GM12878 (cell line): ENCODE results near the gene TNNT2. TPM values are rescaled to one million over a fixed set of nuclear protein-coding genes. Genes with fewer than 3 reads are reported as not detected.

ENCODE experiments used
- ATAC-seq: fragments of 200-7000 bp; cut with Tn5 transposase; 3 replicates; pipeline ENCODE4 v1.9.1; 2020; ENCODE audit warnings: mild to moderate bottlenecking, moderate library complexity
- BruUV-seq: library from RNA; stranded (reverse); fragments of 400-500 nt; replicated peaks from 2 replicates; lab custom pipeline; 2021; lab: Mats Ljungman, UMichigan
- CTCF ChIA-PET: fragments of 300-600 bp; sonication (Branson Sonifier 250); formaldehyde crosslinking; extraction: SDS; loops from one replicate; lab custom pipeline; 2021; ENCODE audit warnings: inconsistent platforms; lab: Yijun Ruan, JAX
- POLR2A ChIA-PET: fragments of 350-600 bp; formaldehyde crosslinking; extraction: SDS; loops from one replicate; lab custom pipeline; 2021; ENCODE audit warnings: inconsistent platforms; lab: Charles Lee
- RAD21 ChIA-PET: fragments of 300-600 bp; sonication (Branson Sonifier 250); formaldehyde crosslinking; loops from one replicate; lab custom pipeline; 2023; ENCODE audit warnings: antibody characterized with exemption; ENCODE audit not compliant: unreplicated experiment; lab: Charles Lee
- SMC1A ChIA-PET: fragments of 300-600 bp; sonication (Branson Sonifier 250); formaldehyde crosslinking; loops from one replicate; lab custom pipeline; 2023; ENCODE audit not compliant: unreplicated experiment, uncharacterized antibody; lab: Charles Lee
- DNase-seq: peaks from one replicate; pipeline ENCODE4 v3.0.0-alpha.2; 2011; ENCODE audit warnings: low read depth, low spot score
- FAIRE-seq: peaks from 3 replicates; lab custom pipeline; 2011; peaks lifted over from hg19 to GRCh38; lab: Jason Lieb, UNC
- H2AFZ ChIP-seq: 2 replicates; pipeline ENCODE4 v1.6.0; 2011; ENCODE audit warnings: low read depth, low read length, control low read depth; ENCODE audit not compliant: control insufficient read depth
- H3K27ac ChIP-seq: 2 replicates; pipeline ENCODE4 v1.5.1; 2011; ENCODE audit warnings: control low read depth; ENCODE audit not compliant: control insufficient read depth, insufficient read depth
- H3K27me3 ChIP-seq, 2 experiments: replicated peaks in 1 of 2; 2 replicates each; pipeline versions ENCODE4 v1.6.0 to v1.6.1; 2011; ENCODE audit warnings: low read length in 1 of 2; ENCODE audit not compliant: control insufficient read depth in 2 of 2, insufficient read depth in 2 of 2
- H3K36me3 ChIP-seq, 2 experiments: 2 replicates each; pipeline ENCODE4 v1.5.1; 2011; ENCODE audit warnings: low read length in 1 of 2; ENCODE audit not compliant: control insufficient read depth in 2 of 2, insufficient read depth in 2 of 2
- H3K4me1 ChIP-seq: 2 replicates; pipeline ENCODE4 v1.6.1; 2011; ENCODE audit warnings: mild to moderate bottlenecking, low read length, moderate library complexity, mixed read lengths; ENCODE audit not compliant: control insufficient read depth, insufficient read depth
- H3K4me2 ChIP-seq: 2 replicates; pipeline ENCODE4 v1.6.0; 2011; ENCODE audit warnings: control low read depth; ENCODE audit not compliant: control insufficient read depth, insufficient read depth
- H3K4me3 ChIP-seq: fragments of 200-600 bp; sonication (generic); 2 replicates; pipeline ENCODE4 v1.5.1; 2016
- H3K79me2 ChIP-seq: 2 replicates; pipeline ENCODE4 v1.6.0; 2011; ENCODE audit warnings: low read length; ENCODE audit not compliant: control insufficient read depth, insufficient read depth
- H3K9ac ChIP-seq: 2 replicates; pipeline ENCODE4 v1.8.0; 2011; ENCODE audit warnings: low read length, control low read depth, mixed read lengths; ENCODE audit not compliant: control insufficient read depth, insufficient read depth
- H3K9me3 ChIP-seq: replicated peaks from 3 replicates; pipeline ENCODE4 v1.5.1; 2011; ENCODE audit warnings: mild to moderate bottlenecking, low read length; ENCODE audit not compliant: control insufficient read depth, insufficient read depth
- H4K20me1 ChIP-seq: 2 replicates; pipeline ENCODE4 v1.6.0; 2011; ENCODE audit not compliant: control insufficient read depth, insufficient read depth
- ASH2L ChIP-seq: fragments of 300-600, 200-600 bp; sonication (generic); IDR thresholded peaks from 2 replicates; pipeline ENCODE4 v1.6.1; 2017; ENCODE audit warnings: low read depth, mild to moderate bottlenecking, borderline replicate concordance
- BMI1 ChIP-seq: fragments of 450-650 bp; IDR thresholded peaks from 2 replicates; pipeline ENCODE4 v1.6.1; 2016; ENCODE audit warnings: mild to moderate bottlenecking, moderate library complexity, borderline replicate concordance
- DPF2 ChIP-seq: fragments of 450-650 bp; IDR thresholded peaks from 2 replicates; pipeline ENCODE4 v1.6.1; 2017; ENCODE audit warnings: mild to moderate bottlenecking
- ESRRA ChIP-seq: IDR thresholded peaks from 2 replicates; pipeline ENCODE4 v1.6.1; 2012; ENCODE audit warnings: mild to moderate bottlenecking, low read length, improper control_type of control experiment
- HCFC1 ChIP-seq: fragments of 150-350 bp; IDR thresholded peaks from 2 replicates; pipeline ENCODE4 v1.6.1; 2014; ENCODE audit warnings: low read length
- HDAC6 ChIP-seq: fragments of 200-600 bp; sonication (generic); IDR thresholded peaks from one replicate; pipeline ENCODE4 v1.8.0; 2017; ENCODE audit warnings: antibody characterized with exemption; ENCODE audit not compliant: unreplicated experiment
- IKZF2 ChIP-seq, 2 experiments: fragments of 450-650 bp; IDR thresholded peaks; 2 replicates each; pipeline ENCODE4 v1.6.1; 2017; ENCODE audit warnings: mild to moderate bottlenecking in 2 of 2, moderate library complexity in 2 of 2
- KDM1A ChIP-seq: fragments of 200-600 bp; sonication (generic); IDR thresholded peaks from 2 replicates; pipeline ENCODE4 v1.6.1; 2016; ENCODE audit warnings: borderline replicate concordance
- MEF2B ChIP-seq: fragments of 450-650 bp; IDR thresholded peaks from 2 replicates; pipeline ENCODE4 v1.6.1; 2018; ENCODE audit warnings: mild to moderate bottlenecking, moderate library complexity; ENCODE audit not compliant: partially characterized antibody, poor library complexity, severe bottlenecking
- MTA3 ChIP-seq: IDR thresholded peaks from 2 replicates; pipeline ENCODE4 v1.6.1; 2012; ENCODE audit warnings: low read length, inconsistent platforms, borderline replicate concordance
- NFYA ChIP-seq: IDR thresholded peaks from 2 replicates; pipeline ENCODE4 v1.6.1; 2011; ENCODE audit warnings: low read depth, mild to moderate bottlenecking, low read length, improper control_type of control experiment, borderline replicate concordance
- NR2F1 ChIP-seq: fragments of 450-650 bp; conservative IDR thresholded peaks from 2 replicates; pipeline ENCODE4 v1.6.1; 2017; ENCODE audit warnings: mild to moderate bottlenecking
- PAX8 ChIP-seq: fragments of 450-650 bp; IDR thresholded peaks from 2 replicates; pipeline ENCODE4 v1.6.1; 2017; ENCODE audit warnings: mild to moderate bottlenecking, moderate library complexity
- RBBP5 ChIP-seq: fragments of 200-600 bp; sonication (generic); conservative IDR thresholded peaks from 2 replicates; pipeline ENCODE4 v1.6.1; 2016
- SIN3A ChIP-seq: IDR thresholded peaks from 2 replicates; pipeline ENCODE4 v1.6.1; 2012; ENCODE audit warnings: low read depth, low read length, improper control_type of control experiment
- SMAD1 ChIP-seq: fragments of 450-650 bp; IDR thresholded peaks from 2 replicates; pipeline ENCODE4 v1.6.1; 2018; ENCODE audit warnings: mild to moderate bottlenecking, low read depth; ENCODE audit not compliant: partially characterized antibody
- SPI1 ChIP-seq: IDR thresholded peaks from 2 replicates; pipeline ENCODE4 v1.6.1; 2011; ENCODE audit warnings: low read depth, mild to moderate bottlenecking, low read length, moderate library complexity, borderline replicate concordance; ENCODE audit not compliant: insufficient read depth
- TCF3 ChIP-seq: IDR thresholded peaks from 2 replicates; pipeline ENCODE4 v1.6.1; 2012; ENCODE audit warnings: low read depth, mild to moderate bottlenecking, low read length, borderline replicate concordance; ENCODE audit not compliant: insufficient read depth
- YBX1 ChIP-seq: fragments of 450-650 bp; IDR thresholded peaks from 2 replicates; pipeline ENCODE4 v1.6.1; 2016; ENCODE audit warnings: antibody characterized with exemption
- ZNF274 ChIP-seq: IDR thresholded peaks from one replicate; pipeline ENCODE4 v1.8.0; 2011; ENCODE audit not compliant: insufficient read length, insufficient read depth
- ZNF384 ChIP-seq: IDR thresholded peaks from 2 replicates; pipeline ENCODE4 v1.6.1; 2012; ENCODE audit warnings: low read depth, mild to moderate bottlenecking, low read length, improper control_type of control experiment, borderline replicate concordance
- ZSCAN29 ChIP-seq: fragments of 450-650 bp; IDR thresholded peaks from 2 replicates; pipeline ENCODE4 v1.6.1; 2017; ENCODE audit warnings: mild to moderate bottlenecking, moderate library complexity
- WGBS: methylation state at CpG from one replicate; pipeline ENCODE4 v1.1.6; 2016; ENCODE audit warnings: low lambda C conversion rate; ENCODE audit not compliant: insufficient replicate concordance, insufficient coverage; ENCODE audit errors: missing lambda C conversion rate; 5-methylcytosine and 5-hydroxymethylcytosine counted together
- in situ Hi-C: fragments of 300-500 bp; cut with MboI; formaldehyde crosslinking; loops from 9 replicates; pipeline ENCODE4 v1.14.3; 2018; ENCODE audit warnings: mixed read lengths
- intact Hi-C: fragments of 100-400 bp; cut with micrococcal nuclease; formaldehyde crosslinking; loops from one replicate; pipeline ENCODE4 v1.14.2; 2022; ENCODE audit not compliant: unreplicated experiment
- polyA plus RNA-seq, 11 experiments: library from polyadenylated mRNA; depleted of rRNA in 4 of 11; unstranded in 6 of 11; stranded (reverse) in 5 of 11; fragments of >200 nt; fragmentation: Nextera tagmentation in 4 of 11; fragmentation: Illumina TruSeq in 1 of 11; extraction: Ambion mirVana in 4 of 11; extraction: Trizol in 1 of 11; gene quantifications; 1 replicate in 1 of 11; 2 replicates in 10 of 11; pipeline versions ENCODE4 v1.2.1 to v1.2.3, GENCODE V29; 2011 to 2016; ENCODE audit warnings: inconsistent platforms in 2 of 11, missing spikeins in 2 of 11, low read depth in 1 of 11
- total RNA-seq, 4 experiments: library from RNA; depleted of rRNA in 3 of 4; stranded (reverse); fragments of >200 nt in 3 of 4; fragmentation: Illumina TruSeq in 1 of 4; extraction: Trizol in 1 of 4; gene quantifications; 2 replicates each; pipeline versions ENCODE4 v1.2.1 to v1.2.3, GENCODE V29; 2013 to 2021

TNNT2 gene
- total and polyA plus RNA-seq, 10 of the 15 experiments (the other 5 are each of a cell fraction or from before 2014, with no cell fraction given) = 2.2 TPM; not detected in 9

DNA sequence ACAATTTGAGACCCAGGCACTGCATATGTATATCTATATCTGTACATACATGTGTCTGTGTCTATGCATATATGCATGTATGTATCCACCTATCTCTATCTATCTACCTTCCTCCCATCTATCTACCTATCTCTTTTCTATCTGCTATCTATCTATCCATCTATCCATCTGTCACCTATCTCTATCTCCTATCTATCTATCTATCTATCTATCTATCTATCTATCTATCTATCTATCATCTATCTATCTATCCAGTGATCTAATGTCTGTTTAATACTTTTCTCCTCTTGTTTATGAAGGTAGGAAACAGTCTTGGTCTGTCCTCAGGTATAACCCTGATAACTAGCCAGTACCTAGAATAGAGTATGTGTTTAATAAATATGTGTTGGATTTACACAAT lies 25.9 kb downstream of the TNNT2 start:
- Histone ChIP-seq H4K20me1 (no peaks in the 10 kb centered on the region), H3K4me2 (no peak overlapping the region), H3K27me3 (peaks cover 0 to 1% of the 10 kb centered on the region in 2 experiments; a peak in 2 of 4 replicates), H2AFZ (no peak overlapping the region), H3K4me3 (no peak overlapping the region), H3K79me2 (no peaks in the 10 kb centered on the region), H3K36me3 (no peaks in the 10 kb centered on the region), H3K9me3 (no peaks in the 10 kb centered on the region), H3K4me1 (no peaks in the 10 kb centered on the region), H3K27ac (no peak overlapping the region), H3K9ac (no peak overlapping the region)
- DNase-seq (no peak), ATAC-seq (no peak), FAIRE-seq (no peak)
- BruUV-seq = no TSS peak
- in situ Hi-C loops (no loop called here), intact Hi-C loops (no loop called here)
- SMC1A ChIA-PET = no interaction called here
- POLR2A ChIA-PET = no interaction called here
- no peak for TF ChIP-seq MEF2B
- TF ChIP-seq ZNF384 = no peak
- TF ChIP-seq NFYA = no peak
- RAD21 ChIA-PET = no interaction called here
- CTCF ChIA-PET = no interaction called here

DNA sequence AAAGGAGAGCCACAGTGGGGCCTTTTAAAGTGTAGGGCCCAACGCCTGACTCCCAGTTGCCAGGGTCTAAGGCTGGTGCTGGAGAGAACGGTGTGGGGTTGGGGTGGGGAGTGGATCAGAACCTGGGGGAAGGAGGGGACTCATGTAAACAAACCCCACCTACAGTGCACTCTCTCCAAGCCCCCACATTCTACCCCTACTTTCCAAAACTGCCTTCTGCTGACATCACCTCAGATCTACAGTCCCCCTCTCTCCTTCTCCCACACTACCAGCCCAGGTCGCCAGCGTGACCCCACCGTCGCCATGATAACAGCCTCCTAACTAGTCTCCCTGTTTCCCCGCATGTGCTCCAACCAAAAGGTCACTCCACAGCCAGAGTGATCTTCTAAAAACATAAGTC lies 26.6 kb downstream of the TNNT2 start:
- H3K79me2 ChIP-seq = no peaks in the 10 kb centered on the region
- no peaks in the 10 kb centered on the region for H3K4me1 ChIP-seq
- TF ChIP-seq YBX1 (no peak), PAX8 (no peak), HDAC6 (no peak), TCF3 (no peak), SMAD1 (no peak), DPF2 (no peak), IKZF2 (IDR thresholded peaks at IDR 0.05) (no peak), BMI1 (no peak), ASH2L (no peak), HCFC1 (no peak), ESRRA (no peak), KDM1A (no peak), RBBP5 (no peak), ZNF274 (no peak), ZSCAN29 (no peak), SIN3A (no peak), NR2F1 (no peak), MTA3 (no peak), SPI1 (no peak)
- TF ChIP-seq, all 136 proteins: peak for 0
- SMC1A ChIA-PET = no interaction called here
- no peak for FAIRE-seq
- no TSS peak for BruUV-seq
- CTCF ChIA-PET = interaction anchor here (0.7 to 4.4 kb wide), 7 partner anchors 11 to 161 kb away, joined by 3 to 36 read pairs (median 7); no protein-coding TSS in a partner anchor
- Histone ChIP-seq H3K36me3 (no peaks in the 10 kb centered on the region), H3K9ac (no peak overlapping the region), H2AFZ (no peak overlapping the region), H3K4me2 (no peak overlapping the region), H3K27ac (no peak overlapping the region), H3K9me3 (no peaks in the 10 kb centered on the region), H3K27me3 (peaks cover 0 to 1% of the 10 kb centered on the region in 2 experiments; a peak in 2 of 4 replicates), H3K4me3 (no peak overlapping the region), H4K20me1 (no peaks in the 10 kb centered on the region)
- ATAC-seq = no peak
- 30% methylated on average over 6 of the region's 7 CpGs for WGBS
- DNase-seq = no peak
- in situ Hi-C loops = no loop called here
- RAD21 ChIA-PET = interaction anchor here (1.2 to 1.4 kb wide), 2 partner anchors 69 to 85 kb away, joined by 3 to 5 read pairs; no protein-coding TSS in a partner anchor
- intact Hi-C loops = no loop called here
- POLR2A ChIA-PET = no interaction called here
